HG03469 (cell line): ENCODE data around the gene CAMKMT.

Source experiments
- ATAC-seq: cut with Tn5 transposase; IDR thresholded peaks from one replicate; pipeline ENCODE4 v1.9.1; 2021; ENCODE audit warnings: mild to moderate bottlenecking, moderate library complexity, moderate number of reproducible peaks; ENCODE audit not compliant: unreplicated experiment

Gene CAMKMT

GRCh38 chr2:44817673-44818335 is 456.1 kb downstream of the CAMKMT start:
- no peak for ATAC-seq

- no peak for ATAC-seq
Observed at GRCh38 chr2:44819061-44819460, 457.3 kb downstream of the CAMKMT start.

DNA sequence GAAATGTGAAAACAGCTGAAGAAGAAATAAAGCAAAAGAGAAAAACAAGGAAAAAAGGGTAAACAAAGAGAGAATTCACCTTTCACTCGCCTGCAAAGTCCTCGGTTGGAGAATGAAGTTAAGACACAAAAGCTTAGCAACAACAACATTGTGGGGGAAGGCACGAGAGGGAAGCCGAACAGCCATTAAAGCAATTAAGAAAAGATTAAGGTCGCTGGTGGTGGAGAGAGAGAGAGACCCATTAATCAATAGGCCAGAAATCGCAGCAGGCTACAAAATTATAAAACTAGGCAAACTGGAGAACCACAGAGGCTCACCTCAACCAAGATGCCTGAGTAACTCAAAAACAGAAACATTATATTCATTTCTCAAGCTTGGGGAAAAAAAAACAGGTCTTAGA is 459.8 kb downstream of the CAMKMT start:
- no peak for ATAC-seq

- ATAC-seq = no peak
Observed at GRCh38 chr2:44822174-44822573, 460.4 kb downstream of the CAMKMT start.
